SK-N-MC (cell line): ENCODE data around the gene LMX1A.

Source experiments
- EZH2 ChIP-seq: fragments of 200-600 bp; sonication (generic); IDR thresholded peaks from one replicate; pipeline ENCODE4 v1.6.1; 2017; ENCODE audit warnings: antibody characterized with exemption
- POLR2AphosphoS5 ChIP-seq: IDR thresholded peaks from 2 replicates; pipeline ENCODE4 v1.6.1; 2012; ENCODE audit warnings: mild to moderate bottlenecking, low read depth, low read length, borderline replicate concordance

GRCh38 chr1:165342587-165342986, 13.9 kb downstream of the LMX1A start:
- TF ChIP-seq POLR2AphosphoS5 (no peak), EZH2 (no peak)
